ENCODE measurements around the gene RHOBTB3. TPM values are rescaled to one million over a fixed set of nuclear protein-coding genes. Genes with fewer than 3 reads are reported as not detected.

RHOBTB3 gene
- total RNA-seq, 3 donors from 2014 or later: 56.5 to 85.2 (median 60.4) TPM

GRCh38 chr5:95843733-95844223 lies 112.6 kb downstream of the RHOBTB3 start:
- TF ChIP-seq CTCF (IDR thresholded peaks at IDR 0.05): no peak
- H3K4me3 ChIP-seq: no peak overlapping the region
- DNase-seq (no peak), ATAC-seq (no peak)
- intact Hi-C loops (cut with DNase I, micrococcal nuclease): loop anchor here in 1 of 2 donors (10.0 kb wide), 1 partner anchor 199 kb away; the partner anchor contains the start of gene RFESD
- no peaks in the 10 kb centered on the region for H3K9me3 ChIP-seq
- H3K4me1 ChIP-seq (ENCODE audit: low read depth): peaks cover 12% of the 10 kb centered on the region
- H3K36me3 ChIP-seq (ENCODE audit: low read depth): no peaks in the 10 kb centered on the region

DNA sequence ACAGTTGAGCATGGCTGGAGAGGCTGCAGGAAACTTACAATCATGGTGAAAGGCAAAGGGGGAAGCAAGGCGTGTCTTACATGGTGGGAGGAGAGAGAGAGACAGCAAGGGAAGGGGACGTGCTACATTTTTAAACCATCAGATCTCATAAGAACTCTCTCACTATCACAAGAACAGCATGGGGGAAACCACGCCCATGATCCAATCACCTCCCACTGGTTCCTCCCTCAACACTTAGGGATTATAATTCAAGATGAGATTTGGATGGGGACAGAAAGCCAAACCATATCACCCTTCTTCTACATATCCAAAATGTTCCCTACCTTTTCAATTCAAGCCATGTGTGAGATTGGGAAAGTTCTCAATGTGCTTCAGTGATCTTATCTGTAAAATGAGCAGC lies 114.3 kb downstream of the RHOBTB3 start:
- Histone ChIP-seq H3K36me3 (ENCODE audit: low read depth) (no peaks in the 10 kb centered on the region), H3K9me3 (no peaks in the 10 kb centered on the region), H3K4me1 (ENCODE audit: low read depth) (peaks cover 12% of the 10 kb centered on the region), H3K4me3 (no peak overlapping the region)
- TF ChIP-seq CTCF (IDR thresholded peaks at IDR 0.05): no peak
- DNase-seq: no peak
- no peak for ATAC-seq
- intact Hi-C loops (cut with DNase I, micrococcal nuclease): loop anchor here (5.0 to 10.0 kb wide), 3 partner anchors 63 to 201 kb away; partner anchors contain the start of gene RFESD (in 2 of the 2)

Other genes starting within 250 kb of the RHOBTB3 start
- 10 to 100 TPM; 49.6 to 73.6 (median 51.5) TPM for gene SKIC3, start 176.4 kb upstream of the RHOBTB3 start, total RNA-seq
- 1 to 10 TPM; 1.7 to 6.0 (median 2.3) TPM for gene ARSK, start 176.2 kb upstream of the RHOBTB3 start, total RNA-seq
- gene GPR150, start 111.2 kb upstream of the RHOBTB3 start, total RNA-seq: under 1 TPM; 0.28 to 0.49 (median 0.41) TPM
- 1 to 10 TPM in 2 of 3 donors, under 1 TPM in 1; 0.31 to 2.5 (median 1.4) TPM for gene RFESD, start 84.6 kb upstream of the RHOBTB3 start, total RNA-seq
- 1 to 10 TPM in 1 of 3 donors, under 1 TPM in 2; 0.38 to 1.2 (median 0.39) TPM for gene SPATA9, start 48.3 kb upstream of the RHOBTB3 start, total RNA-seq
- gene GLRX, start 91.4 kb downstream of the RHOBTB3 start, total RNA-seq: 10 to 100 TPM; 40.6 to 90.5 (median 65.5) TPM
- 10 to 100 TPM; 26.9 to 42.7 (median 31.7) TPM for gene ELL2, start 230.5 kb downstream of the RHOBTB3 start, total RNA-seq

Data from mucosa of descending colon (tissue), 3 donors.